ENCODE results near the gene DACH1.

DNA sequence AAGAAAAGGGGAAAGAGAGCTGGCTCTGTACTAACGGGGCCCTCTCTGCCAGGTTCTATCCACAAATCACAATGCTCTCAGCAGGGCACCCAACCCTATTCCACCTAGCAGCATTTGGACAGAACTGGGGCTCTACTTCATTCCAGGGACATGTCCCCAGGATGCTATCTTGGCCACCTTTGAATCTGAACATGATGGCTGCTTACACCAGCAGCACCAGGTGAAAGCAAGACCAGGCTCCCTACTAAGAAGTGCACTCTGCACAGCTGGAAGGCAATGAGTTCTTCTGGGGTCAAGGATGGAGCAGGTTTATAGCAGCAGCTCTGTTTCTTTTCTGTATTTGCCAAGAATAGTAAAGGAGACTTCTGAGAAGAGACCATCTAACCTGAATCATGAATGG is 222.4 kb downstream of the DACH1 start:
- TF ChIP-seq, protein P1, sequence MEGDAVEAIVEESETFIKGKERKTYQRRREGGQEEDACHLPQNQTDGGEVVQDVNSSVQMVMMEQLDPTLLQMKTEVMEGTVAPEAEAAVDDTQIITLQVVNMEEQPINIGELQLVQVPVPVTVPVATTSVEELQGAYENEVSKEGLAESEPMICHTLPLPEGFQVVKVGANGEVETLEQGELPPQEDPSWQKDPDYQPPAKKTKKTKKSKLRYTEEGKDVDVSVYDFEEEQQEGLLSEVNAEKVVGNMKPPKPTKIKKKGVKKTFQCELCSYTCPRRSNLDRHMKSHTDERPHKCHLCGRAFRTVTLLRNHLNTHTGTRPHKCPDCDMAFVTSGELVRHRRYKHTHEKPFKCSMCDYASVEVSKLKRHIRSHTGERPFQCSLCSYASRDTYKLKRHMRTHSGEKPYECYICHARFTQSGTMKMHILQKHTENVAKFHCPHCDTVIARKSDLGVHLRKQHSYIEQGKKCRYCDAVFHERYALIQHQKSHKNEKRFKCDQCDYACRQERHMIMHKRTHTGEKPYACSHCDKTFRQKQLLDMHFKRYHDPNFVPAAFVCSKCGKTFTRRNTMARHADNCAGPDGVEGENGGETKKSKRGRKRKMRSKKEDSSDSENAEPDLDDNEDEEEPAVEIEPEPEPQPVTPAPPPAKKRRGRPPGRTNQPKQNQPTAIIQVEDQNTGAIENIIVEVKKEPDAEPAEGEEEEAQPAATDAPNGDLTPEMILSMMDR (conservative IDR thresholded peaks at IDR 0.05; ENCODE audit: low read depth, low read length) = no peak
- TF ChIP-seq EZH2 (IDR thresholded peaks at IDR 0.05; ENCODE audit: borderline replicate concordance, low read depth, low read length, poor library complexity, severe bottlenecking) = no peak
